MCF 10A (cell line): Measurements from ENCODE around the gene TSSC4. TPM values are rescaled to one million over a fixed set of nuclear protein-coding genes. Genes with fewer than 3 reads are reported as not detected.

Source experiments
- BruUV-seq: library from RNA; stranded (reverse); fragments of 400-500 nt; replicated peaks from 2 replicates; lab custom pipeline; 2021; lab: Mats Ljungman, UMichigan
- CTCF ChIA-PET: fragments of 300-600 bp; sonication (Branson Sonifier 250); formaldehyde crosslinking; extraction: SDS; loops from one replicate; lab custom pipeline; 2021; ENCODE audit warnings: antibody characterized with exemption, inconsistent platforms; lab: Yijun Ruan, JAX
- POLR2A ChIA-PET: fragments of 300-600, 350-650 bp; sonication (Branson Sonifier 250); formaldehyde crosslinking; extraction: SDS; loops from one replicate; lab custom pipeline; 2020; ENCODE audit warnings: antibody characterized with exemption, inconsistent platforms; lab: Yijun Ruan, JAX
- DNase-seq: peaks from one replicate; pipeline ENCODE4 v3.0.0-alpha.2; 2018; ENCODE audit not compliant: unreplicated experiment
- H3K27ac Mint-ChIP-seq: one replicate; pipeline ENCODE4 v1.8.0; 2022; ENCODE audit warnings: mild to moderate bottlenecking, low read depth, mixed read lengths; ENCODE audit not compliant: unreplicated experiment
- H3K27me3 Mint-ChIP-seq: one replicate; pipeline ENCODE4 v1.8.0; 2022; ENCODE audit warnings: mixed read lengths; ENCODE audit not compliant: insufficient read depth, unreplicated experiment
- H3K36me3 Mint-ChIP-seq: one replicate; pipeline ENCODE4 v1.8.0; 2022; ENCODE audit warnings: mild to moderate bottlenecking, moderate library complexity, mixed read lengths; ENCODE audit not compliant: insufficient read depth, unreplicated experiment
- H3K4me1 Mint-ChIP-seq: one replicate; pipeline ENCODE4 v1.8.0; 2022; ENCODE audit warnings: mixed read lengths; ENCODE audit not compliant: insufficient read depth, unreplicated experiment
- H3K4me3 Mint-ChIP-seq: one replicate; pipeline ENCODE4 v1.8.0; 2022; ENCODE audit warnings: mild to moderate bottlenecking, moderate library complexity, mixed read lengths; ENCODE audit not compliant: unreplicated experiment
- H3K9me3 Mint-ChIP-seq: one replicate; pipeline ENCODE4 v1.8.0; 2022; ENCODE audit warnings: mixed read lengths; ENCODE audit not compliant: unreplicated experiment
- intact Hi-C: fragments of 100-400 bp; cut with micrococcal nuclease; formaldehyde crosslinking; loops from 2 replicates; pipeline ENCODE4 v1.14.1; 2022
- total RNA-seq: library from RNA; stranded (reverse); gene quantifications from 2 replicates; pipeline ENCODE4 v1.2.3, GENCODE V29; 2022
- TF ChIP-seq, protein P1 (sequence below): fragments of 200-600 bp; IDR thresholded peaks from one replicate; pipeline ENCODE4 v1.8.0; 2022; ENCODE audit warnings: antibody characterized with exemption, mild to moderate bottlenecking; ENCODE audit not compliant: unreplicated experiment

TSSC4 gene
- total RNA-seq, 1 experiment from 2014 or later = 70.3 TPM

GRCh38 chr11:2400762-2401435 is 349 bp downstream of the TSSC4 start:
- intact Hi-C loops = loop anchor here (1.0 kb wide), 2 partner anchors 18 to 96 kb away; no protein-coding TSS in a partner anchor
- no peak for DNase-seq
- POLR2A ChIA-PET = interaction anchor here (0.6 to 3.2 kb wide), 20 partner anchors 9 to 768 kb away, joined by 3 to 30 read pairs (median 4); partner anchors contain the start of genes CD81, NAP1L4 and PHLDA2
- TF ChIP-seq, protein P1, sequence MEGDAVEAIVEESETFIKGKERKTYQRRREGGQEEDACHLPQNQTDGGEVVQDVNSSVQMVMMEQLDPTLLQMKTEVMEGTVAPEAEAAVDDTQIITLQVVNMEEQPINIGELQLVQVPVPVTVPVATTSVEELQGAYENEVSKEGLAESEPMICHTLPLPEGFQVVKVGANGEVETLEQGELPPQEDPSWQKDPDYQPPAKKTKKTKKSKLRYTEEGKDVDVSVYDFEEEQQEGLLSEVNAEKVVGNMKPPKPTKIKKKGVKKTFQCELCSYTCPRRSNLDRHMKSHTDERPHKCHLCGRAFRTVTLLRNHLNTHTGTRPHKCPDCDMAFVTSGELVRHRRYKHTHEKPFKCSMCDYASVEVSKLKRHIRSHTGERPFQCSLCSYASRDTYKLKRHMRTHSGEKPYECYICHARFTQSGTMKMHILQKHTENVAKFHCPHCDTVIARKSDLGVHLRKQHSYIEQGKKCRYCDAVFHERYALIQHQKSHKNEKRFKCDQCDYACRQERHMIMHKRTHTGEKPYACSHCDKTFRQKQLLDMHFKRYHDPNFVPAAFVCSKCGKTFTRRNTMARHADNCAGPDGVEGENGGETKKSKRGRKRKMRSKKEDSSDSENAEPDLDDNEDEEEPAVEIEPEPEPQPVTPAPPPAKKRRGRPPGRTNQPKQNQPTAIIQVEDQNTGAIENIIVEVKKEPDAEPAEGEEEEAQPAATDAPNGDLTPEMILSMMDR = no peak
- Mint-ChIP-seq H3K4me3 (peak overlapping the region; percentile 86), H3K27me3 (no peaks in the 10 kb centered on the region), H3K9me3 (no peaks in the 10 kb centered on the region), H3K36me3 (peaks cover 35% of the 10 kb centered on the region), H3K4me1 (no peaks in the 10 kb centered on the region), H3K27ac (peak overlapping the region; percentile 94)
- TSS peak; percentile 55 for BruUV-seq
- CTCF ChIA-PET = interaction anchor here (0.6 to 3.5 kb wide), 15 partner anchors 10 to 1485 kb away, joined by 3 to 28 read pairs (median 3); no protein-coding TSS in a partner anchor

- intact Hi-C loops = no loop called here
- Mint-ChIP-seq H3K27ac (peak overlapping the region; percentile 94), H3K4me1 (no peaks in the 10 kb centered on the region), H3K9me3 (no peaks in the 10 kb centered on the region), H3K4me3 (peak overlapping the region; percentile 86), H3K27me3 (no peaks in the 10 kb centered on the region), H3K36me3 (peaks cover 29% of the 10 kb centered on the region)
- no peak for DNase-seq
- POLR2A ChIA-PET = interaction anchor here (0.7 to 3.2 kb wide), 9 partner anchors 11 to 486 kb away, joined by 3 to 30 read pairs (median 6); partner anchors contain the start of gene CD81
- TF ChIP-seq, protein P1 = no peak
- CTCF ChIA-PET = interaction anchor here (0.6 to 3.5 kb wide), 9 partner anchors 10 to 1486 kb away, joined by 3 to 28 read pairs (median 3); no protein-coding TSS in a partner anchor
- BruUV-seq = no TSS peak
Observed at GRCh38 chr11:2401436-2401984, 960 bp downstream of the TSSC4 start.

GRCh38 chr11:2402106-2402505 is 1.6 kb downstream of the TSSC4 start:
- Mint-ChIP-seq H3K36me3 (peaks cover 27% of the 10 kb centered on the region), H3K4me3 (peak overlapping the region; percentile 86), H3K9me3 (no peaks in the 10 kb centered on the region), H3K27me3 (no peaks in the 10 kb centered on the region), H3K27ac (peak overlapping the region; percentile 9), H3K4me1 (no peaks in the 10 kb centered on the region)
- ChIA-PET POLR2A (interaction anchor here (3.1 to 3.2 kb wide), 2 partner anchors 11 to 24 kb away, joined by 13 to 30 read pairs; partner anchors contain the start of gene CD81), CTCF (interaction anchor here (0.6 to 3.5 kb wide), 6 partner anchors 11 to 1487 kb away, joined by 3 to 28 read pairs (median 6); no protein-coding TSS in a partner anchor)
- no peak for DNase-seq
- intact Hi-C loops = no loop called here
- no TSS peak for BruUV-seq
- TF ChIP-seq, protein P1 = no peak
